Ovary (tissue), 10 donors: ENCODE measurements around the gene ABHD18. TPM values are rescaled to one million over a fixed set of nuclear protein-coding genes. Genes with fewer than 3 reads are reported as not detected.

ENCODE experiments used
- DNase-seq, 5 donors: peaks; one replicate each; pipeline ENCODE4 v3.0.0-alpha.2; 2019 to 2020
- H3K27ac ChIP-seq, 2 donors: fragments of 200-600 bp; one replicate each; pipeline versions ENCODE4 v1.5.1 to v1.8.0; 2019 to 2022
- H3K27me3 ChIP-seq: fragments of 200-600 bp; one replicate; pipeline ENCODE4 v1.8.0; 2022
- H3K36me3 ChIP-seq: fragments of 200-600 bp; sonication (generic); one replicate; pipeline ENCODE4 v1.5.1; 2019
- H3K4me1 ChIP-seq: one replicate; pipeline ENCODE4 v1.8.1; 2013; ENCODE audit warnings: mild to moderate bottlenecking, moderate library complexity; ENCODE audit not compliant: insufficient read depth
- H3K4me3 ChIP-seq: fragments of 200-600 bp; sonication (generic); one replicate; pipeline ENCODE4 v1.5.1; 2017
- H3K9me3 ChIP-seq, 2 donors: fragments of 200-600 bp in 1 of 2; sonication (generic) in 1 of 2; one replicate each; pipeline versions ENCODE4 v1.5.1 to v1.8.1; 2013 to 2019; ENCODE audit warnings: mild to moderate bottlenecking in 1 of 2, moderate library complexity in 1 of 2
- EP300 ChIP-seq: sonication (generic); formaldehyde crosslinking; IDR thresholded peaks from one replicate; pipeline ENCODE4 v1.6.1; 2017; ENCODE audit warnings: antibody characterized with exemption
- POLR2A ChIP-seq: fragments of 450-650 bp; IDR thresholded peaks from one replicate; pipeline ENCODE4 v1.6.1; 2017; ENCODE audit warnings: antibody characterized with exemption, mild to moderate bottlenecking, moderate library complexity
- WGBS, 3 donors: extraction: QIAGEN DNeasy Blood & Tissue Kit in 1 of 3; methylation state at CpG; one replicate each; pipeline versions ENCODE4 v1.1.5 to v1.1.7; 2013 to 2017; 5-methylcytosine and 5-hydroxymethylcytosine counted together
- intact Hi-C, 4 donors: fragments of 100-400 bp; cut with DNase I; formaldehyde crosslinking; loops; one replicate each; pipeline versions ENCODE4 v1.11.0 to v1.15.1; 2022 to 2023
- long read RNA-seq, 3 donors: library from polyadenylated mRNA in 2 of 3; unstranded in 2 of 3; transcript quantifications; one replicate each; pipeline ENCODE4 v2.0.0 and lab custom pipeline, GENCODE V29; 2021 to 2026
- polyA plus RNA-seq, 2 donors: library from polyadenylated mRNA; stranded (reverse); fragments of 200-250 nt in 1 of 2; fragments of 350-450 nt in 1 of 2; fragmentation: Illumina TruSeq in 1 of 2; extraction: RNeasy Lipid Tissue Mini Kit (QIAGEN cat#74804) in 1 of 2; gene quantifications; one replicate each; pipeline ENCODE4 v1.2.3, GENCODE V29; 2013 to 2014
- total RNA-seq, 7 donors: library from RNA; depleted of rRNA in 2 of 7; stranded (reverse); fragments of >200 nt in 2 of 7; fragmentation: NEBNext Ultra II Directional in 3 of 7; extraction: Animal tissue kit (Norgen Biotek cat#: 25700) in 3 of 7; gene quantifications; one replicate each; pipeline versions ENCODE4 v1.1.0 to v1.2.4, GENCODE V29; 2016 to 2023
- TF ChIP-seq, protein P1 (sequence below), 3 donors: fragments of 450-650 bp in 2 of 3; fragments of 200-600 bp in 1 of 3; IDR thresholded peaks; one replicate each; pipeline versions ENCODE4 v1.5.1 to v1.8.0; 2016 to 2022; ENCODE audit warnings: antibody characterized with exemption in 3 of 3, mild to moderate bottlenecking in 1 of 3
- donor health status: DM: no; HTN: no; CAD: no; lungs with moderate emphysema.
- donor health status: DM: no; HTN: no; CAD: no.
- donor health status: Bipolar disorder and iron deficiency.
- donor health status: DM: yes; HTN: yes; CAD: no.
- donor health status: DM: no; HTN: no; CAD: no.
- donor health status: DM: yes; HTN: yes; CAD: no.

The ABHD18 gene
- total RNA-seq: 10 to 100 TPM in 3 of 7 donors, 1 to 10 TPM in 4; 6.3 to 11.3 (median 9.6) TPM
- 1 to 10 TPM; 3.5 to 7.4 TPM for polyA plus RNA-seq
- long read RNA-seq, donor 1, full-length matches to known transcripts: 3 of 18 reads
- long read RNA-seq, donor 1, partial matches to known transcripts: 7 of 18 reads
- long read RNA-seq, donor 1, other reads (novel, unspliced or antisense): 8 of 18 reads
- long read RNA-seq, donor 2: 0 reads
- long read RNA-seq, donor 3, partial matches to known transcripts: 2 of 6 reads
- long read RNA-seq, donor 3, other reads (novel, unspliced or antisense): 4 of 6 reads

GRCh38 chr4:127965062-127965802 lies at the start of gene ABHD18, which contains the start of gene MFSD8:
Gene ABHD18 (plus strand): TSS chr4:127965406. CDS start chr4:127982956, 17,550 bp downstream.
Gene MFSD8 (minus strand): TSS chr4:127965173. CDS start chr4:127965133, 40 bp downstream.
- Histone ChIP-seq H3K27me3 (no peaks in the 10 kb centered on the region), H3K4me1 (peaks cover 2% of the 10 kb centered on the region), H3K27ac (peak within 1 kb of the TSS; percentile 68 to 97), H3K36me3 (no peaks in the 10 kb centered on the region), H3K4me3 (peak within 1 kb of the TSS; percentile 86), H3K9me3 (no peaks in the 10 kb centered on the region)
- WGBS, 3 donors: 0 to 1% (median 1%) methylated on average over 67 to 69 of the region's 69 CpGs
- intact Hi-C loops: loop anchor here in 2 of 4 donors (5.0 to 10.0 kb wide), 4 partner anchors 97 to 330 kb away; partner anchors contain the start of genes HSPA4L (in 2 of the 2), INTU (in 1 of the 2) and LARP1B (in 1 of the 2)
- peak; percentile 99 to 100 (median 99) for DNase-seq
- TF ChIP-seq EP300: no peak
- TF ChIP-seq, protein P1, sequence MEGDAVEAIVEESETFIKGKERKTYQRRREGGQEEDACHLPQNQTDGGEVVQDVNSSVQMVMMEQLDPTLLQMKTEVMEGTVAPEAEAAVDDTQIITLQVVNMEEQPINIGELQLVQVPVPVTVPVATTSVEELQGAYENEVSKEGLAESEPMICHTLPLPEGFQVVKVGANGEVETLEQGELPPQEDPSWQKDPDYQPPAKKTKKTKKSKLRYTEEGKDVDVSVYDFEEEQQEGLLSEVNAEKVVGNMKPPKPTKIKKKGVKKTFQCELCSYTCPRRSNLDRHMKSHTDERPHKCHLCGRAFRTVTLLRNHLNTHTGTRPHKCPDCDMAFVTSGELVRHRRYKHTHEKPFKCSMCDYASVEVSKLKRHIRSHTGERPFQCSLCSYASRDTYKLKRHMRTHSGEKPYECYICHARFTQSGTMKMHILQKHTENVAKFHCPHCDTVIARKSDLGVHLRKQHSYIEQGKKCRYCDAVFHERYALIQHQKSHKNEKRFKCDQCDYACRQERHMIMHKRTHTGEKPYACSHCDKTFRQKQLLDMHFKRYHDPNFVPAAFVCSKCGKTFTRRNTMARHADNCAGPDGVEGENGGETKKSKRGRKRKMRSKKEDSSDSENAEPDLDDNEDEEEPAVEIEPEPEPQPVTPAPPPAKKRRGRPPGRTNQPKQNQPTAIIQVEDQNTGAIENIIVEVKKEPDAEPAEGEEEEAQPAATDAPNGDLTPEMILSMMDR (IDR thresholded peaks at IDR 0.05): peak in 2 of 3 donors; percentile 64 to 77
- TF ChIP-seq POLR2A: peak; percentile 61

- no peak for TF ChIP-seq POLR2A
- TF ChIP-seq EP300: no peak
- TF ChIP-seq, protein P1 (IDR thresholded peaks at IDR 0.05): no peak
- Histone ChIP-seq H3K27me3 (no peaks in the 10 kb centered on the region), H3K4me1 (no peaks in the 10 kb centered on the region), H3K27ac (no peak overlapping the region), H3K4me3 (no peak overlapping the region), H3K36me3 (no peaks in the 10 kb centered on the region), H3K9me3 (no peaks in the 10 kb centered on the region)
- intact Hi-C loops: no loop called here
- 91 to 96% (median 95%) methylated on average over 3 of the region's 3 CpGs for whole genome bisulfite sequencing, 3 donors
- no peak for DNase-seq
Measured at GRCh38 chr4:127916512-127916911, 48.7 kb upstream of the ABHD18 start.

GRCh38 chr4:127917151-127917550 lies 48.1 kb upstream of the ABHD18 start:
- Histone ChIP-seq H3K27ac (no peak overlapping the region), H3K4me3 (no peak overlapping the region), H3K4me1 (no peaks in the 10 kb centered on the region), H3K27me3 (no peaks in the 10 kb centered on the region), H3K9me3 (no peaks in the 10 kb centered on the region), H3K36me3 (no peaks in the 10 kb centered on the region)
- intact Hi-C loops: no loop called here
- TF ChIP-seq, protein P1 (IDR thresholded peaks at IDR 0.05): no peak
- TF ChIP-seq EP300 (no peak), POLR2A (no peak)
- no peak for DNase-seq

DNA sequence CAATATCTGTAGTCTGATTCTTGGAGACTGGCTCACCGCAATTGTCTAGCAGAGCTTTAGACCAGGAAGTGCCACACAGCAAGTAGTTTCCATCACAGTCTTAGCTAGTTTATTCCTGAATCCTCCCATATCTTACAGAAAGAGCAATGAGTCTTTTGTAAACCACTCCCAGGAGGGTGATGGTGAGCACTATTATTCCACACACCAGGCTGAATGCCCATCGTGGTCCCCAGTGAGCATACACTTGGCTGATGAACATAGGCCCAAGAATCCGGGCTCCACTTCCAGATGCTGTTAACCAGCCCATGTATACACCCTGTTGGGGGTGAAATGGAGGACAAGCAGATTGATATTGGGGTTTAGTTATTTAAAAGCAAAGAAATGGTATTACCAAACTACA lies 44.7 kb upstream of the ABHD18 start:
- H3K4me1 ChIP-seq: no peaks in the 10 kb centered on the region
- no peak for DNase-seq
- H3K4me3 ChIP-seq: no peak overlapping the region
- H3K27me3 ChIP-seq: no peaks in the 10 kb centered on the region
- 94 to 95% (median 95%) methylated on average over 3 of the region's 3 CpGs for WGBS, 3 donors
- intact Hi-C loops: no loop called here
- TF ChIP-seq POLR2A (no peak), EP300 (no peak)
- TF ChIP-seq, protein P1 (IDR thresholded peaks at IDR 0.05): no peak
- H3K9me3 ChIP-seq: no peaks in the 10 kb centered on the region
- H3K36me3 ChIP-seq: no peaks in the 10 kb centered on the region
- H3K27ac ChIP-seq: no peak overlapping the region
